Tibial artery (tissue), 4 donors: ENCODE results near the gene AKR1C4.
"Not testable (repeated sequence)": the region's sequence is repeated elsewhere in the genome, so short reads cannot be mapped to it uniquely, and the experiment has no call there.

Experiments
- DNase-seq, 2 donors: peaks; one replicate each; pipeline ENCODE4 v3.0.0-alpha.2; 2019
- H3K27ac ChIP-seq, 2 donors: fragments of 200-600 bp; sonication (generic) in 1 of 2; 1 replicate in 1 of 2; 2 replicates in 1 of 2; pipeline ENCODE4 v1.5.1; 2018 to 2019; ENCODE audit warnings: mild to moderate bottlenecking in 1 of 2
- H3K27me3 ChIP-seq, 2 donors: fragments of 200-600 bp; sonication (generic) in 1 of 2; one replicate each; pipeline versions ENCODE4 v1.5.1 to v1.6.0; 2016 to 2019
- H3K36me3 ChIP-seq, 3 donors: fragments of 200-600 bp; sonication (generic) in 2 of 3; one replicate each; pipeline ENCODE4 v1.5.1; 2016 to 2019; ENCODE audit warnings: mild to moderate bottlenecking in 2 of 3
- H3K4me1 ChIP-seq, 4 donors: fragments of 200-600 bp; sonication (generic) in 2 of 4; 1 replicate in 3 of 4; 2 replicates in 1 of 4; pipeline ENCODE4 v1.5.1; 2016 to 2019
- H3K4me3 ChIP-seq, 2 donors: fragments of 200-600 bp; sonication (generic) in 1 of 2; 1 replicate in 1 of 2; 2 replicates in 1 of 2; pipeline ENCODE4 v1.5.1; 2018 to 2019; ENCODE audit warnings: mild to moderate bottlenecking in 2 of 2
- H3K9me3 ChIP-seq, 3 donors: fragments of 200-600 bp; sonication (generic) in 1 of 3; one replicate each; pipeline ENCODE4 v1.5.1; 2016 to 2019
- CTCF ChIP-seq, 2 experiments: fragments of 200-600 bp in 1 of 2; fragments of 450-650 bp in 1 of 2; IDR thresholded peaks; one replicate each; pipeline ENCODE4 v1.5.1; 2017 to 2019; ENCODE audit warnings: antibody characterized with exemption in 2 of 2, mild to moderate bottlenecking in 1 of 2, moderate library complexity in 1 of 2
- intact Hi-C: fragments of 100-400 bp; cut with DNase I; formaldehyde crosslinking; loops from one replicate; pipeline ENCODE4 v1.15.0; 2023; ENCODE audit warnings: low total_unique reads

The AKR1C4 gene

GRCh38 chr10:5234106-5234860 lies 37.6 kb downstream of the AKR1C4 start:
- TF ChIP-seq CTCF (IDR thresholded peaks at IDR 0.05), result no peak
- Histone ChIP-seq H3K9me3 (peaks cover 0 to 6% (median 0%) of the 10 kb centered on the region in 3 donors), H3K27ac (no peak overlapping the region), H3K4me3 (no peak overlapping the region), H3K36me3 (no peaks in the 10 kb centered on the region), H3K4me1 (no peaks in the 10 kb centered on the region), H3K27me3 (no peaks in the 10 kb centered on the region)
- intact Hi-C loops, result no loop called here
- DNase-seq, result peak in 1 of 2 donors; percentile 49

- DNase-seq, H3K27ac ChIP-seq, H3K27me3 ChIP-seq, intact Hi-C loops, H3K4me1 ChIP-seq, H3K9me3 ChIP-seq, H3K4me3 ChIP-seq, H3K36me3 ChIP-seq: not testable (repeated sequence)
Observed at GRCh38 chr10:5237541-5237940, 40.9 kb downstream of the AKR1C4 start.

GRCh38 chr10:5242585-5242984 lies 45.9 kb downstream of the AKR1C4 start:
- DNase-seq, result no peak
- intact Hi-C loops, result no loop called here
- TF ChIP-seq CTCF (IDR thresholded peaks at IDR 0.05), result no peak

GRCh38 chr10:5243521-5243987 lies 46.9 kb downstream of the AKR1C4 start:
- no peaks in the 10 kb centered on the region for H3K27me3 ChIP-seq
- no peaks in the 10 kb centered on the region for H3K9me3 ChIP-seq
- no peak for TF ChIP-seq CTCF (IDR thresholded peaks at IDR 0.05)
- no peak overlapping the region for H3K4me3 ChIP-seq
- H3K27ac ChIP-seq, result no peak overlapping the region
- no peaks in the 10 kb centered on the region for H3K4me1 ChIP-seq
- DNase-seq, result no peak
- intact Hi-C loops, result no loop called here
- no peaks in the 10 kb centered on the region for H3K36me3 ChIP-seq

More at GRCh38 chr10:5242585-5242984, 45.9 kb downstream of the AKR1C4 start:
- Histone ChIP-seq H3K27me3 (no peaks in the 10 kb centered on the region), H3K4me3 (no peak overlapping the region), H3K9me3 (no peaks in the 10 kb centered on the region), H3K27ac (no peak overlapping the region), H3K4me1 (no peaks in the 10 kb centered on the region), H3K36me3 (no peaks in the 10 kb centered on the region)

- H3K36me3 ChIP-seq, result no peaks in the 10 kb centered on the region
- H3K27ac ChIP-seq, result no peak overlapping the region
- DNase-seq, result no peak
- no peaks in the 10 kb centered on the region for H3K9me3 ChIP-seq
- H3K4me3 ChIP-seq, result no peak overlapping the region
- no peaks in the 10 kb centered on the region for H3K27me3 ChIP-seq
- no peaks in the 10 kb centered on the region for H3K4me1 ChIP-seq
- no peak for TF ChIP-seq CTCF (IDR thresholded peaks at IDR 0.05)
- intact Hi-C loops, result no loop called here
Observed at GRCh38 chr10:5252177-5253037, 55.8 kb downstream of the AKR1C4 start.

GRCh38 chr10:5254488-5254887 lies 57.9 kb downstream of the AKR1C4 start:
- H3K9me3 ChIP-seq, result no peaks in the 10 kb centered on the region
- no peak overlapping the region for H3K27ac ChIP-seq
- no peak for DNase-seq
- H3K27me3 ChIP-seq, result no peaks in the 10 kb centered on the region
- H3K36me3 ChIP-seq, result no peaks in the 10 kb centered on the region
- intact Hi-C loops, result no loop called here
- H3K4me1 ChIP-seq, result no peaks in the 10 kb centered on the region
- H3K4me3 ChIP-seq, result no peak overlapping the region
- no peak for TF ChIP-seq CTCF (IDR thresholded peaks at IDR 0.05)

- intact Hi-C loops, result not testable (repeated sequence)
Observed at GRCh38 chr10:5257768-5258167, 61.1 kb downstream of the AKR1C4 start.

More at GRCh38 chr10:5257768-5258167, 61.1 kb downstream of the AKR1C4 start:
- not testable (repeated sequence) for H3K27ac ChIP-seq, DNase-seq, H3K4me1 ChIP-seq, H3K4me3 ChIP-seq, H3K27me3 ChIP-seq, H3K9me3 ChIP-seq, H3K36me3 ChIP-seq
